Endothelial cell of umbilical vein (primary cell): ENCODE data around the gene ZNF597.

Experiments used
- EZH2 ChIP-seq: IDR thresholded peaks from 2 replicates; pipeline ENCODE4 v1.6.1; 2012; ENCODE audit warnings: borderline replicate concordance, low read depth, mild to moderate bottlenecking, moderate library complexity, low read length, inconsistent platforms; ENCODE audit not compliant: severe bottlenecking
- JUN ChIP-seq: IDR thresholded peaks from 2 replicates; pipeline ENCODE4 v1.6.1; 2011; ENCODE audit warnings: borderline replicate concordance, low read depth; ENCODE audit not compliant: insufficient read length, insufficient read depth
- POLR2AphosphoS5 ChIP-seq: IDR thresholded peaks from 2 replicates; pipeline ENCODE4 v1.6.1; 2012; ENCODE audit warnings: low read depth, mild to moderate bottlenecking, control low read depth, low read length, moderate library complexity; ENCODE audit not compliant: insufficient read depth
- TF ChIP-seq, protein P1 (sequence below), 2 donors: IDR thresholded peaks; 1 replicate in 1 of 2; 2 replicates in 1 of 2; pipeline ENCODE4 v1.5.1; 2011; ENCODE audit warnings: low read length in 2 of 2, mild to moderate bottlenecking in 2 of 2, moderate library complexity in 2 of 2, control low read depth in 1 of 2, inconsistent platforms in 1 of 2, low read depth in 1 of 2; ENCODE audit not compliant: insufficient read depth in 1 of 2; ENCODE audit errors: extremely low read depth in 1 of 2

GRCh38 chr16:3389663-3390338, 53.5 kb downstream of the ZNF597 start:
- TF ChIP-seq, protein P1, sequence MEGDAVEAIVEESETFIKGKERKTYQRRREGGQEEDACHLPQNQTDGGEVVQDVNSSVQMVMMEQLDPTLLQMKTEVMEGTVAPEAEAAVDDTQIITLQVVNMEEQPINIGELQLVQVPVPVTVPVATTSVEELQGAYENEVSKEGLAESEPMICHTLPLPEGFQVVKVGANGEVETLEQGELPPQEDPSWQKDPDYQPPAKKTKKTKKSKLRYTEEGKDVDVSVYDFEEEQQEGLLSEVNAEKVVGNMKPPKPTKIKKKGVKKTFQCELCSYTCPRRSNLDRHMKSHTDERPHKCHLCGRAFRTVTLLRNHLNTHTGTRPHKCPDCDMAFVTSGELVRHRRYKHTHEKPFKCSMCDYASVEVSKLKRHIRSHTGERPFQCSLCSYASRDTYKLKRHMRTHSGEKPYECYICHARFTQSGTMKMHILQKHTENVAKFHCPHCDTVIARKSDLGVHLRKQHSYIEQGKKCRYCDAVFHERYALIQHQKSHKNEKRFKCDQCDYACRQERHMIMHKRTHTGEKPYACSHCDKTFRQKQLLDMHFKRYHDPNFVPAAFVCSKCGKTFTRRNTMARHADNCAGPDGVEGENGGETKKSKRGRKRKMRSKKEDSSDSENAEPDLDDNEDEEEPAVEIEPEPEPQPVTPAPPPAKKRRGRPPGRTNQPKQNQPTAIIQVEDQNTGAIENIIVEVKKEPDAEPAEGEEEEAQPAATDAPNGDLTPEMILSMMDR (IDR thresholded peaks at IDR 0.05; ENCODE audit: extremely low read depth in 1 of 2, insufficient read depth in 1 of 2, low read depth in 1 of 2, low read length in 2 of 2): no peak
- no peak for TF ChIP-seq JUN
- no peak for TF ChIP-seq POLR2AphosphoS5
- TF ChIP-seq EZH2: no peak
